GM23338 (cell line): Measurements from ENCODE around the gene CTNNA3.

ENCODE experiments used
- CREB1 ChIP-seq: fragments of 250-450 bp; sonication (Bioruptor Pico); IDR thresholded peaks from 2 replicates; pipeline ENCODE4 v1.5.0; 2020; ENCODE audit warnings: low read depth, mild to moderate bottlenecking, moderate library complexity
- EZH2 ChIP-seq: fragments of 200-600 bp; sonication (generic); IDR thresholded peaks from one replicate; pipeline ENCODE4 v1.8.0; 2017; ENCODE audit warnings: antibody characterized with exemption, mild to moderate bottlenecking, low read depth; ENCODE audit not compliant: unreplicated experiment
- EZH2phosphoT487 ChIP-seq: fragments of 200-600 bp; sonication (generic); IDR thresholded peaks from one replicate; pipeline ENCODE4 v1.8.1; 2018; ENCODE audit warnings: antibody characterized with exemption; ENCODE audit not compliant: unreplicated experiment
- POLR2AphosphoS5 ChIP-seq: IDR thresholded peaks from 2 replicates; pipeline ENCODE4 v1.6.1; 2016; ENCODE audit warnings: antibody characterized with exemption, low read depth
- TF ChIP-seq, protein P1 (sequence below), 2 experiments: fragments of 200-600 bp in 1 of 2; sonication (generic) in 1 of 2; conservative IDR thresholded peaks; 2 replicates each; pipeline versions ENCODE4 v1.5.1 to v1.6.1; 2016 to 2017; ENCODE audit warnings: antibody characterized with exemption in 2 of 2, low read depth in 2 of 2, mild to moderate bottlenecking in 2 of 2, moderate library complexity in 1 of 2
- TF ChIP-seq, protein P2 (sequence below): IDR thresholded peaks from one replicate; pipeline ENCODE4 v1.6.1; 2018; ENCODE audit warnings: antibody characterized with exemption; ENCODE audit not compliant: unreplicated experiment

DNA sequence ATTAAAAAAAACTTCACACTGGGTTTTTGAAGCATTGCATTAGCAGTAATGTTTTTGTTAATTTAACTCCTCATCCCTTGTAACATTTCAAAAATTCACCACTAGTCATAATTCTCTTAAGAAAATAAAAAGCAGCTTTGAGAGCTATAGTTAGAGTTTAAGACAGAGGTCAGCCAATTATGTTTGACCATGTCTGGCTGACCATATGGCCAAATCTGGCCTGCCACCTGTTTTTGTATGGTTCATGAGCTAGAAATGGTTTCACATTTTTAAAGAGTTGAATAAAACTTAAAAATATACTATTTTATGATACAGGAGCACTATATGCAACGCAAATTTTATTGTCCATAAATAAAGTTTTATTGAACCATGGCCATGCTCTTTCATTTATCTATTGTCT, 843.2 kb downstream of the CTNNA3 start:
- TF ChIP-seq, protein P1, sequence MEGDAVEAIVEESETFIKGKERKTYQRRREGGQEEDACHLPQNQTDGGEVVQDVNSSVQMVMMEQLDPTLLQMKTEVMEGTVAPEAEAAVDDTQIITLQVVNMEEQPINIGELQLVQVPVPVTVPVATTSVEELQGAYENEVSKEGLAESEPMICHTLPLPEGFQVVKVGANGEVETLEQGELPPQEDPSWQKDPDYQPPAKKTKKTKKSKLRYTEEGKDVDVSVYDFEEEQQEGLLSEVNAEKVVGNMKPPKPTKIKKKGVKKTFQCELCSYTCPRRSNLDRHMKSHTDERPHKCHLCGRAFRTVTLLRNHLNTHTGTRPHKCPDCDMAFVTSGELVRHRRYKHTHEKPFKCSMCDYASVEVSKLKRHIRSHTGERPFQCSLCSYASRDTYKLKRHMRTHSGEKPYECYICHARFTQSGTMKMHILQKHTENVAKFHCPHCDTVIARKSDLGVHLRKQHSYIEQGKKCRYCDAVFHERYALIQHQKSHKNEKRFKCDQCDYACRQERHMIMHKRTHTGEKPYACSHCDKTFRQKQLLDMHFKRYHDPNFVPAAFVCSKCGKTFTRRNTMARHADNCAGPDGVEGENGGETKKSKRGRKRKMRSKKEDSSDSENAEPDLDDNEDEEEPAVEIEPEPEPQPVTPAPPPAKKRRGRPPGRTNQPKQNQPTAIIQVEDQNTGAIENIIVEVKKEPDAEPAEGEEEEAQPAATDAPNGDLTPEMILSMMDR (conservative IDR thresholded peaks at IDR 0.05; ENCODE audit: low read depth in 2 of 2), result no peak
- TF ChIP-seq CREB1 (CRISPR knock-in tag) (no peak), EZH2phosphoT487 (no peak), POLR2AphosphoS5 (no peak), EZH2 (no peak)
- TF ChIP-seq, protein P2, sequence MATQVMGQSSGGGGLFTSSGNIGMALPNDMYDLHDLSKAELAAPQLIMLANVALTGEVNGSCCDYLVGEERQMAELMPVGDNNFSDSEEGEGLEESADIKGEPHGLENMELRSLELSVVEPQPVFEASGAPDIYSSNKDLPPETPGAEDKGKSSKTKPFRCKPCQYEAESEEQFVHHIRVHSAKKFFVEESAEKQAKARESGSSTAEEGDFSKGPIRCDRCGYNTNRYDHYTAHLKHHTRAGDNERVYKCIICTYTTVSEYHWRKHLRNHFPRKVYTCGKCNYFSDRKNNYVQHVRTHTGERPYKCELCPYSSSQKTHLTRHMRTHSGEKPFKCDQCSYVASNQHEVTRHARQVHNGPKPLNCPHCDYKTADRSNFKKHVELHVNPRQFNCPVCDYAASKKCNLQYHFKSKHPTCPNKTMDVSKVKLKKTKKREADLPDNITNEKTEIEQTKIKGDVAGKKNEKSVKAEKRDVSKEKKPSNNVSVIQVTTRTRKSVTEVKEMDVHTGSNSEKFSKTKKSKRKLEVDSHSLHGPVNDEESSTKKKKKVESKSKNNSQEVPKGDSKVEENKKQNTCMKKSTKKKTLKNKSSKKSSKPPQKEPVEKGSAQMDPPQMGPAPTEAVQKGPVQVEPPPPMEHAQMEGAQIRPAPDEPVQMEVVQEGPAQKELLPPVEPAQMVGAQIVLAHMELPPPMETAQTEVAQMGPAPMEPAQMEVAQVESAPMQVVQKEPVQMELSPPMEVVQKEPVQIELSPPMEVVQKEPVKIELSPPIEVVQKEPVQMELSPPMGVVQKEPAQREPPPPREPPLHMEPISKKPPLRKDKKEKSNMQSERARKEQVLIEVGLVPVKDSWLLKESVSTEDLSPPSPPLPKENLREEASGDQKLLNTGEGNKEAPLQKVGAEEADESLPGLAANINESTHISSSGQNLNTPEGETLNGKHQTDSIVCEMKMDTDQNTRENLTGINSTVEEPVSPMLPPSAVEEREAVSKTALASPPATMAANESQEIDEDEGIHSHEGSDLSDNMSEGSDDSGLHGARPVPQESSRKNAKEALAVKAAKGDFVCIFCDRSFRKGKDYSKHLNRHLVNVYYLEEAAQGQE, result no peak
